CD4-positive, alpha-beta T cell treated with Interleukin-2 at 100 ng/mL for 4 hours (primary cell): ENCODE results near the gene ADAMTSL3.

Experiments
- DNase-seq: peaks from one replicate; pipeline ENCODE4 v3.0.0-alpha.2; 2020; ENCODE audit warnings: low spot score

The ADAMTSL3 gene

GRCh38 chr15:83837945-83838571 is 184.1 kb downstream of the ADAMTSL3 start:
- no peak for DNase-seq

GRCh38 chr15:83838763-83839162 is 184.8 kb downstream of the ADAMTSL3 start:
- no peak for DNase-seq

- DNase-seq = no peak
Observed at GRCh38 chr15:83842281-83842680, 188.4 kb downstream of the ADAMTSL3 start.

- no peak for DNase-seq
Observed at GRCh38 chr15:83843471-83843871, 189.5 kb downstream of the ADAMTSL3 start.

- no peak for DNase-seq
Observed at GRCh38 chr15:83844742-83845141, 190.8 kb downstream of the ADAMTSL3 start.

GRCh38 chr15:83845230-83845629 is 191.3 kb downstream of the ADAMTSL3 start:
- no peak for DNase-seq

GRCh38 chr15:83846847-83847246 is 192.9 kb downstream of the ADAMTSL3 start:
- DNase-seq = no peak

- DNase-seq = no peak
Observed at GRCh38 chr15:83848315-83849050, 194.6 kb downstream of the ADAMTSL3 start.

- no peak for DNase-seq
Observed at GRCh38 chr15:83850015-83850414, 196.1 kb downstream of the ADAMTSL3 start.

- no peak for DNase-seq
Observed at GRCh38 chr15:83850501-83851245, 196.8 kb downstream of the ADAMTSL3 start.

- no peak for DNase-seq
Observed at GRCh38 chr15:83853232-83853631, 199.3 kb downstream of the ADAMTSL3 start.

- DNase-seq = no peak
Observed at GRCh38 chr15:83854321-83854720, 200.4 kb downstream of the ADAMTSL3 start.

GRCh38 chr15:83854950-83855707 is 201.2 kb downstream of the ADAMTSL3 start:
- DNase-seq = no peak

- no peak for DNase-seq
Observed at GRCh38 chr15:83855956-83856355, 202.0 kb downstream of the ADAMTSL3 start.

GRCh38 chr15:83858820-83859505 is 205.0 kb downstream of the ADAMTSL3 start:
- no peak for DNase-seq

GRCh38 chr15:83866692-83867091 is 212.8 kb downstream of the ADAMTSL3 start:
- no peak for DNase-seq

GRCh38 chr15:83869341-83869740 is 215.4 kb downstream of the ADAMTSL3 start:
- no peak for DNase-seq

- DNase-seq = no peak
Observed at GRCh38 chr15:83871808-83872559, 218.1 kb downstream of the ADAMTSL3 start.

- DNase-seq = no peak
Observed at GRCh38 chr15:83873966-83874365, 220.0 kb downstream of the ADAMTSL3 start.

GRCh38 chr15:83880529-83880928 is 226.6 kb downstream of the ADAMTSL3 start:
- no peak for DNase-seq

- DNase-seq = no peak
Observed at GRCh38 chr15:83881156-83881555, 227.2 kb downstream of the ADAMTSL3 start.
